PC-3 (cell line): Measurements from ENCODE around the gene WDSUB1. TPM values are rescaled to one million over a fixed set of nuclear protein-coding genes. Genes with fewer than 3 reads are reported as not detected.

ENCODE experiments used
- ATAC-seq: fragments of 200-7000 bp; cut with Tn5 transposase; 2 replicates; pipeline ENCODE4 v1.9.1; 2020; ENCODE audit warnings: mild to moderate bottlenecking, moderate library complexity
- BruUV-seq: library from RNA; stranded (reverse); fragments of 400-500 nt; replicated peaks from 2 replicates; lab custom pipeline; 2021; lab: Mats Ljungman, UMichigan
- CTCF ChIA-PET: fragments of 300-600 bp; sonication (Branson Sonifier 250); formaldehyde crosslinking; loops from one replicate; lab custom pipeline; 2022; ENCODE audit warnings: antibody characterized with exemption; lab: Charles Lee
- POLR2A ChIA-PET: fragments of 300-600 bp; sonication (Branson Sonifier 250); formaldehyde crosslinking; loops from one replicate; lab custom pipeline; 2022; ENCODE audit warnings: antibody characterized with exemption; ENCODE audit not compliant: unreplicated experiment; lab: Charles Lee
- DNase-seq: peaks from one replicate; pipeline ENCODE4 v3.0.0-alpha.2; 2015
- H2AFZ ChIP-seq: fragments of 300-600 bp; sonication (generic); 2 replicates; pipeline ENCODE4 v1.6.0; 2016; ENCODE audit warnings: antibody characterized with exemption, low read length
- H3F3A ChIP-seq: fragments of 300-600 bp; sonication (generic); one replicate; pipeline ENCODE4 v1.6.0; 2017; ENCODE audit warnings: antibody characterized with exemption, low read length, control low read depth, mild to moderate bottlenecking; ENCODE audit not compliant: unreplicated experiment
- H3K27ac ChIP-seq: fragments of 300-600 bp; sonication (generic); 2 replicates; pipeline ENCODE4 v1.5.1; 2016; ENCODE audit warnings: mild to moderate bottlenecking, low read length
- H3K27me3 ChIP-seq: fragments of 300-600 bp; sonication (generic); 2 replicates; pipeline ENCODE4 v1.6.1; 2016; ENCODE audit warnings: low read length, mixed read lengths
- H3K36me3 ChIP-seq: fragments of 300-600 bp; sonication (generic); 2 replicates; pipeline ENCODE4 v1.6.1; 2016; ENCODE audit warnings: low read depth, mixed run types, low read length, mixed read lengths
- H3K4me1 ChIP-seq: fragments of 300-600 bp; sonication (generic); 2 replicates; pipeline ENCODE4 v1.5.1; 2016; ENCODE audit warnings: low read length; ENCODE audit not compliant: insufficient read depth
- H3K4me2 ChIP-seq: fragments of 300-600 bp; sonication (generic); 2 replicates; pipeline ENCODE4 v1.6.0; 2016; ENCODE audit warnings: low read length
- H3K4me3 ChIP-seq: fragments of 300-600 bp; sonication (generic); 2 replicates; pipeline ENCODE4 v1.5.1; 2016; ENCODE audit warnings: mild to moderate bottlenecking, low read length, mixed read lengths
- H3K79me2 ChIP-seq: fragments of 300-600 bp; sonication (generic); 2 replicates; pipeline ENCODE4 v1.6.1; 2017; ENCODE audit warnings: low read length, mixed read lengths
- H3K9ac ChIP-seq: fragments of 300-600 bp; sonication (generic); 2 replicates; pipeline ENCODE4 v1.6.0; 2016; ENCODE audit warnings: mild to moderate bottlenecking, low read length
- H3K9me2 ChIP-seq: fragments of 300-600 bp; sonication (generic); replicated peaks from 2 replicates; pipeline ENCODE4 v1.6.1; 2016; ENCODE audit warnings: mixed run types, low read length, mixed read lengths
- H3K9me3 ChIP-seq: fragments of 300-600 bp; sonication (generic); 2 replicates; pipeline ENCODE4 v1.6.1; 2016; ENCODE audit warnings: low read length, mixed read lengths
- H4K20me1 ChIP-seq: fragments of 300-600 bp; sonication (generic); 2 replicates; pipeline ENCODE4 v1.6.1; 2016; ENCODE audit warnings: low read length, mixed read lengths
- CTCF ChIP-seq: fragments of 300-600 bp; sonication (generic); conservative IDR thresholded peaks from 2 replicates; pipeline ENCODE4 v1.5.1; 2017; ENCODE audit warnings: antibody characterized with exemption, low read depth, mild to moderate bottlenecking, low read length
- EZH2 ChIP-seq: fragments of 300-600 bp; sonication (generic); IDR thresholded peaks from one replicate; pipeline ENCODE4 v1.6.1; 2017; ENCODE audit warnings: antibody characterized with exemption, mild to moderate bottlenecking, low read length; ENCODE audit not compliant: unreplicated experiment
- EZH2phosphoT487 ChIP-seq: fragments of 300-600 bp; sonication (generic); IDR thresholded peaks from 2 replicates; pipeline ENCODE4 v1.6.1; 2018; ENCODE audit warnings: mild to moderate bottlenecking, antibody characterized with exemption, low read length, borderline replicate concordance
- intact Hi-C: fragments of 100-400 bp; cut with micrococcal nuclease; formaldehyde crosslinking; loops from 2 replicates; pipeline ENCODE4 v1.9.0; 2023
- total RNA-seq: library from RNA; depleted of rRNA; stranded (reverse); fragments of >200 nt; gene quantifications from 2 replicates; pipeline ENCODE4 v1.2.3, GENCODE V29; 2014

WDSUB1 gene
- total RNA-seq, 1 experiment from 2014 or later, result 6.6 TPM

- no peaks in the 10 kb centered on the region for H3F3A ChIP-seq
- H3K27me3 ChIP-seq, result no peaks in the 10 kb centered on the region
- H3K9ac ChIP-seq, result no peak overlapping the region
- no peak overlapping the region for H3K4me2 ChIP-seq
- H3K9me2 ChIP-seq, result no peaks in the 10 kb centered on the region
- intact Hi-C loops, result no loop called here
- H3K27ac ChIP-seq, result no peak overlapping the region
- no peak for DNase-seq
- no TSS peak for BruUV-seq
- H3K4me1 ChIP-seq, result no peaks in the 10 kb centered on the region
- H4K20me1 ChIP-seq, result no peaks in the 10 kb centered on the region
- no peaks in the 10 kb centered on the region for H3K9me3 ChIP-seq
- ChIA-PET CTCF (no interaction called here), POLR2A (no interaction called here)
- ATAC-seq, result no peak
- H3K79me2 ChIP-seq, result no peaks in the 10 kb centered on the region
- H3K36me3 ChIP-seq, result no peaks in the 10 kb centered on the region
- no peak overlapping the region for H3K4me3 ChIP-seq
- TF ChIP-seq EZH2, result no peak
- no peak for TF ChIP-seq EZH2phosphoT487
- TF ChIP-seq CTCF, result no peak
- H2AFZ ChIP-seq, result no peak overlapping the region
These were observed 35.9 kb upstream of the WDSUB1 start for GRCh38 chr2:159322419-159322818.

DNA sequence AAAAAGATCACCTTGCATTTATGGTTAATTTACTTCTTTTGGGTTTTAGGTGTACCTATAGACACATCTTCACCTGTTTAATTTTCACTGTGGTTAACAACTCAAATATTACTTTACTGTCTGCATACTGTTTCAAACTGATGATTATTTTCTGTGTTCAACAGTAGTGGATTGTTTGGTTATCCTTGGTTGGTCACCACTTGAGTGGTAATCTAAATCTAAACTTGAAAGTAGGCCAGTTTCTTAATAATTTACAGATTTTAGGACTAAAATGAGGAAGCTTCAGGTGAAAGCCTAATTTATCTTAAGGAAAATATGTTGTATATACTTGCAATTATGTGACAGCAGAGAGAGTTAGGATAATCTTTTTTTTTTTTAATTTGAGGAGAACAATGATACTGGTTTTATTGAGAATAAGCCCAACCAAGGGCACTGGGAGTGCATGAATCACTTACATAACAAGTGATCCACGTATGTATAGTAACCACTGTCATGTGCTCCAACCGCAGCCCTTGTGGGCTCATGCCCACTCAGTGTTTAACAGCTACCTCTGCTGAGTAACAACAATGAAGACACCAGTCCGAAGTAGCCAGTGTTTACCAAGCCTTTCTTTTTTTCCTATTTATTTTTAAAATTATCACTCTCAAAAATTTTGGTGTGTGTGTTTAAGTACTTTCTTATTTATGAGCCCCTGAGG lies 31.0 kb upstream of the WDSUB1 start:
- Histone ChIP-seq H3K4me1 (no peaks in the 10 kb centered on the region), H3K4me2 (no peak overlapping the region), H3K9me3 (no peaks in the 10 kb centered on the region), H3K4me3 (no peak overlapping the region), H3K9me2 (no peaks in the 10 kb centered on the region), H3K79me2 (no peaks in the 10 kb centered on the region), H3K27me3 (no peaks in the 10 kb centered on the region), H3K27ac (no peak overlapping the region), H4K20me1 (no peaks in the 10 kb centered on the region), H3K36me3 (no peaks in the 10 kb centered on the region), H3F3A (no peaks in the 10 kb centered on the region), H2AFZ (no peak overlapping the region), H3K9ac (no peak overlapping the region)
- BruUV-seq, result no TSS peak
- no peak for TF ChIP-seq EZH2phosphoT487
- no peak for TF ChIP-seq EZH2
- TF ChIP-seq CTCF, result no peak
- POLR2A ChIA-PET, result no interaction called here
- intact Hi-C loops, result no loop called here
- DNase-seq (no peak), ATAC-seq (no peak)
- CTCF ChIA-PET, result no interaction called here

DNA sequence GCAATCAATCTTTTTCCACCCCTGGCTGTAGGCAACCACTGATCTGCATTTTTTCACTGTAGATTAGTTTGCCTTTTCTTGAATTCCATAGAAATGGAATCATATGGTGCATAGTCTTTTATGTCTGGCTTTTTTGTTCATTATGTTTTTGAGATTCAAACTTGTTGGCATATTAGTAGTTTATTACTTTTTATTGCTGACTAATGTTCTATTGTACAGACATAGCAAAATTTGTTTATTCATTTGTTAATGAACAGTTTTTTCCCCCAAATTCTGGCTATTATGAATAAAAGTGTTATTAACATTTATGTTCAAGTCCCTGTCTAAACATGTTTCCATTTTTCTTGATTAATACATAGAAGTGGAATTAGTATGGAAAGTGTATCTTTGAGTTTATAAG lies 21.4 kb upstream of the WDSUB1 start:
- H2AFZ ChIP-seq, result no peak overlapping the region
- no peaks in the 10 kb centered on the region for H3F3A ChIP-seq
- ATAC-seq (no peak), DNase-seq (no peak)
- H3K27me3 ChIP-seq, result no peaks in the 10 kb centered on the region
- no peak overlapping the region for H3K9ac ChIP-seq
- no peaks in the 10 kb centered on the region for H3K36me3 ChIP-seq
- ChIA-PET CTCF (no interaction called here), POLR2A (no interaction called here)
- no peak overlapping the region for H3K27ac ChIP-seq
- BruUV-seq, result no TSS peak
- H3K9me3 ChIP-seq, result no peaks in the 10 kb centered on the region
- no peaks in the 10 kb centered on the region for H3K4me1 ChIP-seq
- H3K4me3 ChIP-seq, result no peak overlapping the region
- no peaks in the 10 kb centered on the region for H3K9me2 ChIP-seq
- H3K79me2 ChIP-seq, result no peaks in the 10 kb centered on the region
- intact Hi-C loops, result no loop called here
- H3K4me2 ChIP-seq, result no peak overlapping the region
- TF ChIP-seq CTCF (no peak), EZH2 (no peak), EZH2phosphoT487 (no peak)
- H4K20me1 ChIP-seq, result no peaks in the 10 kb centered on the region
